ENCODE data around the gene VTI1A. TPM values are rescaled to one million over a fixed set of nuclear protein-coding genes. Genes with fewer than 3 reads are reported as not detected.

VTI1A gene
- polyA plus RNA-seq, 1 of the 3 experiments (the other 2 are of a cell fraction) = 8.3 TPM

GRCh38 chr10:112426111-112426510 lies 20.9 kb upstream of the VTI1A start (continued):
- TF ChIP-seq PBX3 (IDR thresholded peaks at IDR 0.05) (no peak), RFX5 (IDR thresholded peaks at IDR 0.05; ENCODE audit: low read length) (no peak), MAX (IDR thresholded peaks at IDR 0.05; ENCODE audit: low read depth) (no peak), GABPA (IDR thresholded peaks at IDR 0.05; ENCODE audit: low read depth) (no peak), JUND (IDR thresholded peaks at IDR 0.05) (no peak), EZH2phosphoT487 (IDR thresholded peaks at IDR 0.05; ENCODE audit: borderline replicate concordance, low read depth) (no peak), RCOR1 (IDR thresholded peaks at IDR 0.05; ENCODE audit: low read length) (no peak), RAD21 (IDR thresholded peaks at IDR 0.05; ENCODE audit: low read length) (no peak)

- no peaks in the 10 kb centered on the region; the same call in 1 of the 2 replicates for H3K79me2 ChIP-seq (ENCODE audit: insufficient read depth)
- no peaks in the 10 kb centered on the region for H3K9me2 ChIP-seq
- H3K4me2 ChIP-seq = no peak overlapping the region
- no peaks in the 10 kb centered on the region for H3F3A ChIP-seq (replicated peaks; ENCODE audit: insufficient read depth)
- no peak for DNase-seq
- POLR2A ChIA-PET = no interaction called here
- H3K27ac ChIP-seq (ENCODE audit: low read depth in 2 of 2, low read length in 1 of 2) = no peak overlapping the region
- TF ChIP-seq YY1 (IDR thresholded peaks at IDR 0.05; ENCODE audit: low read depth) (no peak), FOXJ3 (CRISPR knock-in tag; IDR thresholded peaks at IDR 0.05) (no peak), USF1 (IDR thresholded peaks at IDR 0.05; ENCODE audit: borderline replicate concordance, low read depth) (no peak), FOSL2 (IDR thresholded peaks at IDR 0.05; ENCODE audit: borderline replicate concordance, low read depth) (no peak), REST (IDR thresholded peaks at IDR 0.05; ENCODE audit: low read depth, low read length) (no peak), TCF12 (IDR thresholded peaks at IDR 0.05) (no peak), SMC3 (IDR thresholded peaks at IDR 0.05; ENCODE audit: low read depth, low read length) (no peak), MAX (IDR thresholded peaks at IDR 0.05; ENCODE audit: low read depth) (no peak)
- no peak overlapping the region for H3K4me3 ChIP-seq (ENCODE audit: low read depth in 2 of 2, low read length in 1 of 2)
- H3K9me3 ChIP-seq = no peaks in the 10 kb centered on the region
- no peak overlapping the region for H2AFZ ChIP-seq (ENCODE audit: low read depth)
- no peaks in the 10 kb centered on the region for H4K20me1 ChIP-seq (ENCODE audit: insufficient read depth)
- H3K9ac ChIP-seq = no peak overlapping the region
- WGBS (ENCODE audit: low lambda C conversion rate) = 89% methylated on average over 3 of the region's 3 CpGs
- CTCF ChIA-PET = no interaction called here
- H3K27me3 ChIP-seq (ENCODE audit: insufficient read depth) = no peaks in the 10 kb centered on the region
- peaks cover 42 to 51% of the 10 kb centered on the region in 2 experiments for H3K36me3 ChIP-seq (replicated peaks in 1 of 2; ENCODE audit: control insufficient read depth in 1 of 2, insufficient read depth in 2 of 2, low read length in 1 of 2)
- no peaks in the 10 kb centered on the region for H3K4me1 ChIP-seq (ENCODE audit: control insufficient read depth in 1 of 2, insufficient read depth in 2 of 2, low read depth in 1 of 2, low read length in 1 of 2)
Observed at GRCh38 chr10:112429147-112429546, 17.9 kb upstream of the VTI1A start.
